Measurements from ENCODE around the gene IFIT2.
"Not testable (repeated sequence)": the region's sequence is repeated elsewhere in the genome, so short reads cannot be mapped to it uniquely, and the experiment has no call there.

IFIT2 gene, protein sequence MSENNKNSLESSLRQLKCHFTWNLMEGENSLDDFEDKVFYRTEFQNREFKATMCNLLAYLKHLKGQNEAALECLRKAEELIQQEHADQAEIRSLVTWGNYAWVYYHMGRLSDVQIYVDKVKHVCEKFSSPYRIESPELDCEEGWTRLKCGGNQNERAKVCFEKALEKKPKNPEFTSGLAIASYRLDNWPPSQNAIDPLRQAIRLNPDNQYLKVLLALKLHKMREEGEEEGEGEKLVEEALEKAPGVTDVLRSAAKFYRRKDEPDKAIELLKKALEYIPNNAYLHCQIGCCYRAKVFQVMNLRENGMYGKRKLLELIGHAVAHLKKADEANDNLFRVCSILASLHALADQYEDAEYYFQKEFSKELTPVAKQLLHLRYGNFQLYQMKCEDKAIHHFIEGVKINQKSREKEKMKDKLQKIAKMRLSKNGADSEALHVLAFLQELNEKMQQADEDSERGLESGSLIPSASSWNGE

DNA sequence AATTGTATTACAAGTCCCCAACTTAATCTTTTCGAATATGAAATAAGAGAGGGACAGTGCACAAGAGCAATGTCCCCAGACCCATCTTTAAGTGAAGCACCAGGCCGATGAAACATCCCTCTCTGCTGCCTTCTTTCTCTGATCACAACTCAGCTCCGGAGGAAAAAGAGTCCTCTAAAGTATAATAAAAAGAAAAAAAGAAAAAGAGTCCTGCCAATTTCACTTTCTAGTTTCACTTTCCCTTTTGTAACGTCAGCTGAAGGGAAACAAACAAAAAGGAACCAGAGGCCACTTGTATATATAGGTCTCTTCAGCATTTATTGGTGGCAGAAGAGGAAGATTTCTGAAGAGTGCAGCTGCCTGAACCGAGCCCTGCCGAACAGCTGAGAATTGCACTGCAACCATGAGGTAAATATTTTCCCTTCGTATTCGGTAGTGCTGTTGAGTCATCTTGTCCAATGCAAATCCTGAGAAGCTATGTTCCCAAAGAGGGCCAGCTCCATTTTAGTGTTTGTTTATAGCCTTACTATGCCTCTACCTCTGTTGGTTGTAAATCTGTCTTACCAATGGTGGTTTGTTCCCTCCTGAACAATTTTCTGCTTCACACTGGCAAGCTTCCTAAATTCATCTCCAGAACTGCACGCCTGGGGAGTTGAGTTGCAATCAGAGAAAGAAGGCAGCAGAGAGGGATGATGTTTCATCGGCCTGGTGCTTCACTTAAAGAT is at the start of gene IFIT2:
Gene IFIT2 (plus strand): TSS at position 326 of the 725 bp plus-strand sequence. CDS start 78 bp downstream, at position 404.
- peak within 1 kb of the TSS; percentile 77 for H3K27ac ChIP-seq
- no peak for TF ChIP-seq CTCF (conservative IDR thresholded peaks at IDR 0.05)

DNA sequence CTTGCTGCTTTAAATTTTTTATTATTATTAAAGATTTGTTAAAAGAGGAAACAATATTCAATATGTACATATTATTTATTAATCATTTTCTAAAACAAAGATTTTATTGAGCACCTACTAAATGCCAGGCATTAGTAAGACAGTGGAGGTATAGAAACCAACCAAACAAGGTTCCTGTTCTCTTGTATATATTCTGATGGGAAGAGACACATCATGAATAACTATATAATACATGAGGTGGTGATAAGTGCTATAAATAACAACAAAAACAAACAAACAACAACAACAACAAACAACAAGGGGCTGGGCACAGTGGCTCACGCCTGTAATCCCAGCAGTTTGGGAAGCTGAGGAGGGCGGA is 49.6 kb upstream of the IFIT2 start:
- peak overlapping the region; percentile 70; the same call in 1 of the 2 replicates for H3K27ac ChIP-seq
- no peak for TF ChIP-seq CTCF (conservative IDR thresholded peaks at IDR 0.05)

DNA sequence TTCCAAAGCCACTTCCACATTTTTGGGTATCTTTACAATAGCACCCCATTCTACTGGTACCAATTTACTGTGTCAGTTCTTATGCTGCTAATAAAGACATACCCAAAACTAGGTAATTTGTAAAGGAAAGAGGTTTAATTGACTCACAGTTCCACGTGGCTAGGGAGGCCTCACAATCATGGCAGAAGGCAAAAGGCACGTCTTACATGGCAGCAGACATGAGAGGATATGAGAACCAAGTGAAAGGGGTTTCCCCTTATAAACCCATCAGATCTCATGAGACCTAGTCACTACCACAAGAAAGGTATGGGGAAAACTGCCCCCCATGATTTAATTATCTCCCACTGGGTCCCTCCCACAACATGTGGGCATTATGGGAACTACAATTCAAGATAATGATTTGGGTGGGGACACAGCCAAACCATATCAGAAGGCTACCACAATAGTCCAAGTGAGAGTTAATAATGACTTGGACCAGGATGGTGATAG is 46.7 kb upstream of the IFIT2 start:
- H3K27ac ChIP-seq: not testable (repeated sequence)

- TF ChIP-seq CTCF (conservative IDR thresholded peaks at IDR 0.05): no peak
Measured at GRCh38 chr10:89255793-89256192, 46.1 kb upstream of the IFIT2 start.

DNA sequence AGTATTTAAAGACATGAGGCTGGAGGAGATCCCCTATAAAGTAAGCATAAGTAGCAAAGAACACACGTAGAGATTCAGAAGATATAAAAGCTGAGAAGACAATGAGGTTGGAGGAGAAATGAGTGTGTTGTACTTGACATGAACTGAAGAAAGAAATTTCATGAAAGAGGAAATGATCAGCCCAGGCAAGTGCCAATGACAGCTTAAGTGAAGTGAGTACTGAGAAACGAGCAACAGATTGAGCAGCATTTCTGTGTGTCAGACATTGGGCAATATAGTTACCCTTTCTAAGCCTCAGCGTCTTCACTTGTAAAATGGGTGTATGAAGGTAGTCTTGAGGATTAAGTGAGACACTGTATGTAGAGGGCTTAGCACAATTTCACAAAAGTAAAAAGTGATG is 45.5 kb upstream of the IFIT2 start:
- H3K27ac ChIP-seq: no peak overlapping the region
- no peak for TF ChIP-seq CTCF (conservative IDR thresholded peaks at IDR 0.05)

More at GRCh38 chr10:89255793-89256192, 46.1 kb upstream of the IFIT2 start:
- H3K27ac ChIP-seq: no peak overlapping the region

DNA sequence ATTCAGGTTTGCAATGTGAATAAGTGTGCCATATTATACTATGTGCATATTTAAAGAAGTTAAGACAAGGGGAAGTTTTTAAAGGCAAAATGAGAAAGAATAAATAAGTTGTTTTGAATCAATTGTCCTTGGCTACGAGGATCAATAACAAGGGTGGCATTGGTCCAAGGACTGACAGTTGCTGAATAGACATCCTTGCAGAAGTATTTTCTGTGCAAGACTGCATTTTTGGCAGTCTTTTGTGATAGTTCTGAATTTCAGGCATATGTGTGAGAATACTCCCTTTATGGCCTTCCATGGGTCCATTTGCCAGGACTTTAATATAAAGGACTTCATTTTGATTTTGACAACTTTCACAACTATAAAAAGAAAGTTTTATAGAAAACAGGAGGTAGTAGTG is 44.9 kb upstream of the IFIT2 start:
- no peak overlapping the region for H3K27ac ChIP-seq
- no peak for TF ChIP-seq CTCF (conservative IDR thresholded peaks at IDR 0.05)

DNA sequence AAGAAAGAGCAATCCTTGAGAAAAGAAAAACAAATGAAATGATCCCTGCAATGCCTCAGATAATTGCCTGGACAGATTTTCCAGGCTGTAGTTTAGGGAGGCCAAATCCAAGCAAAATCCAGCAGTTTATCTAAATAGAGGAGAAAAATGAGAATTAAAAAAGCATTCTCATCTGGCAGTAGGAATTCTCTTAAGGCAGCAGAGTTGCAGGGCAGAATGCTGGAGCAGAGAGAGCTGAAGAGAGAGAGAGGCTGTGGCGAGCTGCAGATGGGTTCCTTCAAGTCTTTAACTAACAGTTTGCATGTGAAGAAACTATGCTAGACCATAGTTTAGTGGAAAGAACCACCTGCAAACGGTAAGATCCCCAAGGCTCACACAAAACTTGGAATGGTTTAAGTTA is 44.3 kb upstream of the IFIT2 start:
- no peak for TF ChIP-seq CTCF (conservative IDR thresholded peaks at IDR 0.05)

More for the DNA sequence above, 44.3 kb upstream of the IFIT2 start:
- no peak overlapping the region for H3K27ac ChIP-seq

All from VCaP (cell line).